Duodenal mucosa (tissue), 2 donors: Measurements from ENCODE around the gene BIRC7.

Experiments used
- H3K27ac ChIP-seq: one replicate; pipeline ENCODE4 v1.7.0; 2013; ENCODE audit warnings: low read depth, low read length
- H3K27me3 ChIP-seq, 2 donors: one replicate each; pipeline ENCODE4 v1.7.0; 2013; ENCODE audit warnings: low read length in 2 of 2, control low read depth in 1 of 2; ENCODE audit not compliant: insufficient read depth in 2 of 2, control insufficient read depth in 1 of 2
- H3K36me3 ChIP-seq, 2 donors: one replicate each; pipeline ENCODE4 v1.7.0; 2013; ENCODE audit warnings: low read length in 2 of 2, control low read depth in 1 of 2; ENCODE audit not compliant: insufficient read depth in 2 of 2, control insufficient read depth in 1 of 2
- H3K4me1 ChIP-seq, 2 donors: one replicate each; pipeline ENCODE4 v1.7.0; 2013; ENCODE audit warnings: low read length in 2 of 2, control low read depth in 1 of 2; ENCODE audit not compliant: insufficient read depth in 2 of 2, control insufficient read depth in 1 of 2
- H3K4me3 ChIP-seq, 2 donors: one replicate each; pipeline ENCODE4 v1.7.0; 2013; ENCODE audit warnings: low read length in 2 of 2, low read depth in 1 of 2
- H3K9ac ChIP-seq, 2 donors: one replicate each; pipeline ENCODE4 v1.7.0; 2013; ENCODE audit warnings: low read length in 2 of 2, low read depth in 1 of 2
- H3K9me3 ChIP-seq, 2 donors: one replicate each; pipeline ENCODE4 v1.7.0; 2013; ENCODE audit warnings: low read length in 2 of 2, control low read depth in 1 of 2; ENCODE audit not compliant: control insufficient read depth in 1 of 2

Gene BIRC7

DNA sequence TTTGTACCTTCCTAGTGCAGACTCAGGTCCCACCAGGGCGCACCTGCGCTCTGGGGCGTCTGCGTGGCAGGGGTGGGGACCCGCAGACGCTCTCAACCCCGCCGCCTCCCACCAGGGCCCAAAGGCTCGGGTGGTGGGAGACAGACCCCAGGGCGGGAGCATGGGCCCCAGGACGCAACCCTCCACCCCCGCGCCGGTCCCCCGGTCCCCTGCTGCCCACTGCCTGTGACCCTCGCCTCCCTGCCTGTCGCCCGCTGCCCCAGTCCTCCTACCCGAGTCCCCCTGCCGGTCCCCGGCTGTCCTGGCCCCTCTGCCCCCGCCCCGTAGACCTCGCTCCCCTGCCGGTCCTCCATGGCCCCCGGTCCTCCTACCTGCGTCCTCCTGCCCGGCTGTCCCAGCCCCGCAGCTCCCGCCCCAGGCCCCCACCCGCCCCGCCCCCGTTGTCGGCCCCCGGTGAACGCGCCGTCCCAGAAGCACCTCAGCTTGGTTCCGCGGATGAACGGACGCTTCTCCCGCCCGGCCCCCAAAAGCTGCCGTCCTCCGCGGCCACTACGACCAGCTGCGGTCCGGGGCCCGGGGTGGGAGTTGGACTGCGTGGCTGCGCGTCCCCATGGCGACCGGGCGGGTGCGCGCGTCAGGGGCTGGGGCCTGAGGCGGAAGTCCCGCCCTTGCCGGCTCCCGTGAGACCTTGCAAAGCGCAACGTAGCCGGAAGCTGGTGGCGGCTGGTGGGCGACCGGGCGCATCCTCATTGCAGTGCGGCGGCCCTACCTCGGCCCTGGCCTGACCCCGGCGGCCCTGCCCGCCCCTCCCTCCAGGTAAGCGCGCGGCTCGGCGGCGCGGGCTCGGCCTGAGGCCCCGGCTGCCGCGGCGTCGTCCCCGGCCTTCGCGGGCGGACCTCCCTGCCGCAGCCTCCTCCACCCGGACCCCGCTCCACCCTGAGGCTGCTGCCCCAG, 36.7 kb downstream of the BIRC7 start, which contains the start of gene ARFGAP1:
ARFGAP1 (plus strand) TSS at position 709 of the 954 bp plus-strand sequence. CDS start 2,768 bp downstream, outside the sequence.
- H3K4me1 ChIP-seq, result peaks cover 7 to 25% of the 10 kb centered on the region in 2 donors
- H3K27me3 ChIP-seq, result peaks cover 0 to 3% of the 10 kb centered on the region in 2 donors
- H3K36me3 ChIP-seq, result peaks cover 2 to 16% of the 10 kb centered on the region in 2 donors
- peak within 1 kb of the TSS; percentile 81 to 89 for H3K4me3 ChIP-seq
- H3K9ac ChIP-seq, result peak within 1 kb of the TSS; percentile 82 to 93
- no peaks in the 10 kb centered on the region for H3K9me3 ChIP-seq
- no peak within 1 kb of the TSS for H3K27ac ChIP-seq

DNA sequence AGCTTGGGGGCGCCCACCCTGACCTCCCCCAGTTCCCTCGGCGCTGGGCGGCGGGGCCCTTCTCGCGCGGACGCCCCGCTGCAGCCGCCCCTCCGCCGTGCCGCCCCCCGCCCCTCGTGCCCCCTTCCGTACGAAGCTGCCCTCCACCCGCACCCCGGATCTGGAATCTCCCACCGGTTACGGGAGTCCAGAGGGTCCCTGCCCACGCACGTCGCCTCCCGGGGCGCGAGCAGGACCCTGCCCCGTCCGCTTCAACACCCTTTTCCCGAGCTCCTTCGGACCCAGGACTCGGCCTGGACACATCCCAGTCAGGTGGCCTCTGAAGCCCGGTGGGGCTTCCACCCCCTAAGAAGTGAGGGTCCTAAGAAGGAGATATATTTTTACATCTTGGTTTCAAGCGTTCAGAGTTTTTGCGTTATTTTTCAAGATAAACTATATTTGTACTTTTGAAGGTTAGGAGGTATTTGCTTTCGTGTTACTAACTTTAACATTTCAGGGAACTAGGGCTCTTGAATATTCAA, 37.4 kb downstream of the BIRC7 start:
- peaks cover 5 to 23% of the 10 kb centered on the region in 2 donors for H3K36me3 ChIP-seq
- H3K4me3 ChIP-seq, result peak overlapping the region; percentile 81 to 89
- H3K9ac ChIP-seq, result peak overlapping the region; percentile 82 to 93
- no peaks in the 10 kb centered on the region for H3K9me3 ChIP-seq
- H3K27ac ChIP-seq, result no peak overlapping the region
- H3K27me3 ChIP-seq, result no peaks in the 10 kb centered on the region
- H3K4me1 ChIP-seq, result peaks cover 7 to 25% of the 10 kb centered on the region in 2 donors

- Histone ChIP-seq H3K4me1 (peaks cover 7 to 25% of the 10 kb centered on the region in 2 donors), H3K36me3 (peaks cover 9 to 30% of the 10 kb centered on the region in 2 donors), H3K27ac (no peak overlapping the region)
Observed at GRCh38 chr20:63273635-63274380, 38.1 kb downstream of the BIRC7 start.

GRCh38 chr20:63274381-63275228, 38.9 kb downstream of the BIRC7 start:
- peaks cover 9 to 38% of the 10 kb centered on the region in 2 donors for H3K36me3 ChIP-seq
- H3K4me1 ChIP-seq, result peaks cover 7 to 25% of the 10 kb centered on the region in 2 donors
- no peaks in the 10 kb centered on the region for H3K27me3 ChIP-seq
- H3K4me3 ChIP-seq, result peak overlapping the region in 1 of 2 donors; percentile 21
- no peaks in the 10 kb centered on the region for H3K9me3 ChIP-seq
- H3K9ac ChIP-seq, result no peak overlapping the region
- H3K27ac ChIP-seq, result no peak overlapping the region

More at GRCh38 chr20:63273635-63274380, 38.1 kb downstream of the BIRC7 start:
- peak overlapping the region; percentile 82 to 93 for H3K9ac ChIP-seq
- H3K27me3 ChIP-seq, result no peaks in the 10 kb centered on the region
- peak overlapping the region; percentile 81 to 89 for H3K4me3 ChIP-seq
- H3K9me3 ChIP-seq, result no peaks in the 10 kb centered on the region

DNA sequence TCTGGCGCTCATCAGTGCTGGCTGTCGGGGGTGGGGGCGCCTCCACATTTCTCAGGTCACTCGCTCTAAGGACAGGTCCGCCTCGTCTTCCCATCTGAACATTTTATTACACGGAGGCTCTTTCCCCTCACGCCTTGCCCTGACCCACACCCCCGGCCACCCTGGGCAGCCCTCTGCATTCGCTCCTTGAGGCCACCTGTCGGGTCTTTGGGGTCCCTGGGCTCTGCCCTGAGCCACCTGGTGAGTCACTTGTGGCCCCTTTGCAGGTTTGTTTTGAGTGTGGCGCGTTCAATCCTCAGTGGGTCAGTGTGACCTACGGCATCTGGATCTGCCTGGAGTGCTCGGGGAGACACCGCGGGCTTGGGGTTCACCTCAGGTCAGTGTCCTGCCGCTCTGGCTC, 40.1 kb downstream of the BIRC7 start:
- Histone ChIP-seq H3K4me1 (peaks cover 7 to 25% of the 10 kb centered on the region in 2 donors), H3K27me3 (no peaks in the 10 kb centered on the region), H3K36me3 (peaks cover 18 to 48% of the 10 kb centered on the region in 2 donors), H3K4me3 (no peak overlapping the region), H3K9ac (no peak overlapping the region), H3K27ac (no peak overlapping the region), H3K9me3 (no peaks in the 10 kb centered on the region)

- H3K27me3 ChIP-seq, result no peaks in the 10 kb centered on the region
- H3K9me3 ChIP-seq, result no peaks in the 10 kb centered on the region
- no peak overlapping the region for H3K4me3 ChIP-seq
- H3K9ac ChIP-seq, result no peak overlapping the region
- H3K4me1 ChIP-seq, result peaks cover 7 to 22% of the 10 kb centered on the region in 2 donors
- H3K27ac ChIP-seq, result no peak overlapping the region
- H3K36me3 ChIP-seq, result peaks cover 19 to 58% of the 10 kb centered on the region in 2 donors
Observed at GRCh38 chr20:63276956-63277355, 41.3 kb downstream of the BIRC7 start.

GRCh38 chr20:63277466-63278272, 42.0 kb downstream of the BIRC7 start:
- Histone ChIP-seq H3K27me3 (no peaks in the 10 kb centered on the region), H3K36me3 (peaks cover 21 to 64% of the 10 kb centered on the region in 2 donors), H3K9me3 (no peaks in the 10 kb centered on the region), H3K4me1 (peaks cover 7 to 20% of the 10 kb centered on the region in 2 donors), H3K9ac (no peak overlapping the region), H3K4me3 (no peak overlapping the region), H3K27ac (no peak overlapping the region)

DNA sequence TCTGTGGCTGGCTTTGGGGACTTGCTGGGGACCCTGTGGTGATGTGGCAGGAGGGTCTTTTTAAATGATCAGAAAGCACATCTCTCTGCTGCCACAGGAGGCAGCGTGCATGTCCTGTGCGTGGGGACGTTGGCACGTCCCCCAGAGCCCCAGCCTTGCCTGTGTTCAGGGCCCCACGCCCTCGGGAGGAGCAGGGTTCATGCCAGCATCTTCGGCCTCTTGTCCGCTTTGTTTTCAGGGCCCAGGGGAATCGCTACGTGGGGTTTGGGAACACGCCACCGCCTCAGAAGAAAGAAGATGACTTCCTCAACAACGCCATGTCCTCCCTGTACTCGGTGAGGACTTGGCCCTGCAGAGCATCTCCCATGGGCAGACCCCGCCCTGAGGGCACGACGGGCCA, 43.0 kb downstream of the BIRC7 start:
- Histone ChIP-seq H3K9ac (no peak overlapping the region), H3K4me3 (no peak overlapping the region), H3K36me3 (peaks cover 29 to 74% of the 10 kb centered on the region in 2 donors), H3K27me3 (no peaks in the 10 kb centered on the region), H3K4me1 (peaks cover 4 to 14% of the 10 kb centered on the region in 2 donors), H3K9me3 (no peaks in the 10 kb centered on the region), H3K27ac (no peak overlapping the region)

GRCh38 chr20:63279931-63280330, 44.2 kb downstream of the BIRC7 start:
- Histone ChIP-seq H3K36me3 (peaks cover 29 to 76% of the 10 kb centered on the region in 2 donors), H3K4me1 (peaks cover 3% of the 10 kb centered on the region in 2 donors), H3K9me3 (no peaks in the 10 kb centered on the region), H3K27ac (no peak overlapping the region), H3K27me3 (no peaks in the 10 kb centered on the region), H3K4me3 (no peak overlapping the region), H3K9ac (no peak overlapping the region)
